Right hindlimb (tissue), 1 donor: ENCODE results near the gene SOX5.
"Not testable (repeated sequence)": the region's sequence is repeated elsewhere in the genome, so short reads cannot be mapped to it uniquely, and the experiment has no call there.

ENCODE experiments used
- DNase-seq: peaks from one replicate; pipeline ENCODE4 v3.0.0-alpha.2; 2018

The SOX5 gene

DNA sequence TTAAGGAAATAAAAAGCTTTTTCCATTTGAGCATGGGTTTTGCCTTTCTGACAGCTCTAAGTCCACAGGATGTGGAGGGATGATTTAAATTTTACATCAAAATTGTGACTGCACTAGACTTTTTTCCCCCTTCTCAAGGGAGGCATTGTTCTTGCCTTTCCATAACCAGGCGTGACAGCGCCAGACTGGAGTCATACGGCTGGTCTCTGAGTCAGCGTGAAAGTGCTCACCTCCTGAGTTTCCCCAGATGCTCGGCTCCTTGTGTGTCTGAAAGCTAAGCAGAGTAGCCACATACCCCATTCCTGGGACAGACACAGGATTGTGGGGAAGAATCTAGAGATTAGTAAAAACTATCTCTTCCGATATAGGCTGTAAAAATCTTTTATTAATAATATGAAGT is 43.1 kb downstream of the SOX5 start:
- peak; percentile 25 for DNase-seq

DNA sequence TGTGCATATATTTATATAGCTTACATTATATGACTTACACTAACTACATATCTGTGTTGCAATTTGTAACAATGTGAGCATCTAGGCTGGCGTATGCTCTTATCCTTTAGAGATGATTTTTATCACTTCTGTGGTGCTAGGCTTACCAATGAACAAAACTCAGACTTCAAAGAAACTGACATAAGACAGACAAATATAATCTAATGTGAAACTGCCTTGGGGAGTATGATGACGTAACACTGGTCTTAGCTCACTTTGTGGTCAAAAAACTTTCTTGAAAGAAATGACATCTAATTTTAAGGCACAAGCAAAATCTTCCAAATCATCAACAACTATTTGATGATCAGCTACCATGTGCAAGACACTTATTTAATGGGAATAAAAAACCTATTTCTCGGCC is 50.0 kb downstream of the SOX5 start:
- DNase-seq, result no peak

DNA sequence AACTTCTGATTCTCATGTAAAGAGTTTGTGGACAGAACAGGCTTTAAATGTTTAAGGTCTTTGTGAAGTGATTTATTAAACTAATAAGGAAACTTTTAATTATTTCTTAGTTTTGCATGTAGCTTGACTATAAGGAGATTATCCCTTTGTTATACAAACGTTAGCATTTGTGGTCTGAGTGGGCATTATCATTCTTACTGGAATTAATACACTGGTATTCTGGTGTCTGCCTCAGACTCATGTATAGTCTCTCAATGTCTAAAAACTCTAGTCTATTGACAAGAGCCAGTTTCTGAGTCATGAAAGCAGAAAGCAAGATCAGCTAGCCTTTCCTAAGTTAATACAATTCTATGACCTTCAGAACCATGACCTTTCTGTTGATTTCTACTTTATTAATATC is 51.3 kb downstream of the SOX5 start:
- no peak for DNase-seq

DNA sequence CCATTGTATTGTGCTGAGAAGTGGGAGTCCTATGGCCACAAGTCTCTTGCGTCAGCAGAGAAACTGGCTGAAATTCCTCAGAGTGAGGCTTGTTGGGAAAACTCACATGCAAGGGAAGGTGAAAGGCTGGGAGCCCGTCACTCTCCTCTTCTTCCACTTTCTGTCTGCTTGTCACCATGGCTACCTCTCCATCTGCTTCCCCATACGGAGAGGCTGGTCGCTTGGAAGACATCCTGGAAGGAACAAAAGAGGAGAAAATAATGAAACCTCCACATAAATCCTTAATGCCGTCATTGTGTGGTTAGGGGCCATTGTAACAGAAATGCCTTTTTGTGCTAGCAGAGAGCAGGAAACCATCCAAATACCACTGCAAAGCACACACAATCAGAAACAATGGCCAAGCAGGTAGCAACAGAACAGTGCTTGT is 53.7 kb downstream of the SOX5 start:
- DNase-seq, result peak; percentile 15

DNA sequence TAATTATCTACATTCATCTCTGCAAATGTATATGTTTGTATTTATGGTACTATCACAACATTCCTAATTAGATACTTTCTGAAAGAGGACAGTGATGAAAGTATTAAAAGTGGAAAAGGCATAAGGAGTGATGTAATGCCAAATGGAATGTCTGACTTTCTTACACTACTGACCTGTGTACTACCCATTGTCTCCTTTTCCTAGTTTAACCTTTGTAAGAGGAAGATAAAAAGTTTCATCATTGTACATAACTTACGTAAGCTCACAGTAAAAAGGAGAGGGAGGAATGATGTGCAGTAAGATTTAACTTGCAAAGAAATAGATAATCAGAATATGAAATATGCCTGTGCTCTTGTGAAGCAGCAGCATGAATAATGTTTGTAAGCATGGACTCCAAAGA is 55.9 kb downstream of the SOX5 start:
- DNase-seq, result no peak

DNA sequence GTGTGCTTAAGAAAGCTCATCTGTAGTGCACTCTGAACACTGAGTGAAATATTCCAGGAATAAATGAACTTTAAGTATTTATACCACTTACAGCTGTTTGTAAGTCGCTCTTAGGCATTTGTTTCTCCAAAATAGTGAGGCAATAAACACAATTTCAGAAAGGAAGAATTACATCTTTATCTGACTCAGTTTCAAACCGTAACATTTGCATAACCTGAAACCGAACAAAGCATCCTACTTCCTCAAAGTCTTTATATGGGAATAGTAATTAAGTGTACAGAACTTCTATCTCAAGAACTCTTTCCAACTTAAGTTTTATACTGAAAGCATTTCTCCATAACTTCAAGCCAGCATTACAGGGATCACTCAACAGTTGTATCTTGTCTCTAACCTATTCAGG is 58.4 kb downstream of the SOX5 start:
- DNase-seq, result no peak

DNA sequence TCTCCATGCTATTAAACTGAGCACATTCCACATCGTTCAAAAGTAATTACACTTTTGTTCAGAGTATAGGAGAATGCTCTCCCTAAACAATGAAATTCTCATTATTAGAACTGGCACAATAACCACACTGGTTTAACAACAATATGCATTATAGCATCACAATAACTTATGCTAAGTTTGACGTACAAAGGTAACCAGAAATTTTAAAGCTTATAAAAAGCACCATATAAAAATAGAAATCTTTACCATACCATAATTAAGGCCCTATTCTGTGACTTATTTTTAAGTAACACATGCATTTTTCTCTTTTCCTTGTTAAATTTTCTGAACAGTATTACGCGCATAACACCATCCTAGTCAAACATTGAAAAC is 60.4 kb downstream of the SOX5 start:
- no peak for DNase-seq

DNA sequence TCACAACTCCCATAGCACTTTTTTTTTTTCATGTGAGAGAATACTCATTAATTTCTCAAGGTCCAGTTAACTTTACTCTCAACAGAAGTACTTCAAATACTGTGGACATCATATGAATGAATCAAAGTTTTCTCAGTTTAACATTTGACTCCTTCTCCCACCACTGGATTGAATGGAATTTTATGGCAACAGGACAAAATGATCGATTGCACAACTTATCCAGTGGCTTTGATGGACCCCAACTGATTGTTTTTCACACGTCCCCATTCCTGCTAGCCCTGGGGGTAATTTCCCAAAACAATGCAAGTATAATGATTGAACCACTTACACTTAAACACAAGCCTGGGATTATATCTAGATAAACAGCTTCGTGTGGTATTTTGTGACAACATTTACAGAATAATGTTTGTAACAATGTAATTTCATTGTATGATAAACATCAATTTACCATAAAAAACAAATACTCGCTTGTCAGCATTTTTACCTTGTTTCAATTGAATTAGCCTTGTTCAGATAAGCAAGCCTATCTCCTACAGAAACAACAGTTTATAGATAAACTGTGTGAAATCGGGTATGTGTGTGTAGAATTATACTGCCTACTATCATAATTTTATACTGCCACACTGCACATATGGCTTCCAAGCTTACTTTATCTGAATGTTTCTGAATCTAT is 60.9 kb downstream of the SOX5 start:
- DNase-seq, result no peak

DNA sequence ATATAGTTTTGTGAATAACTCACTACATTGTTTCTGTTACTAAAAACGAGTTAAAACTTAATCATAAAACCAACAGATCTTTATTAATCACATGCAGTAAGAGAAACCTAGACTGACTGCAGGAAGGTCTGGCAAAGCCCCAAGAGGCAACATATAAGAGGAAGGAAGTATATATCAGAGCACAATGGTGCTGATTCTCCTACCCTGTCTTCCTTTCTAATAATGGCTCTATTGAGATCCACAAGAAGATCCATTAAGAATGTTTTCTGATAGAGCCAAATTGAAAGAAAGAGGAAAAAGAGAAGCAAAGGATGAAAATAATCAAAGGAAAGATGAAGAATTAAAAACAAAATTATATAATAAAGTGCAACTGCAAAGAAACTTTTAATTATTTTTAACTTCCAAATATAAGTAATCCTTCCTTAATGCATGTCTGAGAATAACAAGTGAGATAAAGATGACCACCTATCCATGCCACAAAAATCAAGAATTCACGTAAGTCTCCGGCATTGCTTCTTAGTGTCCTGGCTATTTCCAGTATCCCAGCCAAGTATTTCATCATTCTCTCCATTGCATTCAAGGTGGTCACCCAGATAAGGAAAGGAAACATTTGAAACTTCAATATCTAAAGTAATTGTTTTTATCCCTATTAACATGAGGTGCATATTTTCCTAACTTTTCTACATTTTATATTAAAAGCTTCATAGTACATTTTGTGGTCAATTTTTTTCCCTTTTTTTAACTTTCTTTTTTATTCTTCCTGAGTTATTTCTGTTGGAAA is 62.2 kb downstream of the SOX5 start:
- DNase-seq, result no peak

DNA sequence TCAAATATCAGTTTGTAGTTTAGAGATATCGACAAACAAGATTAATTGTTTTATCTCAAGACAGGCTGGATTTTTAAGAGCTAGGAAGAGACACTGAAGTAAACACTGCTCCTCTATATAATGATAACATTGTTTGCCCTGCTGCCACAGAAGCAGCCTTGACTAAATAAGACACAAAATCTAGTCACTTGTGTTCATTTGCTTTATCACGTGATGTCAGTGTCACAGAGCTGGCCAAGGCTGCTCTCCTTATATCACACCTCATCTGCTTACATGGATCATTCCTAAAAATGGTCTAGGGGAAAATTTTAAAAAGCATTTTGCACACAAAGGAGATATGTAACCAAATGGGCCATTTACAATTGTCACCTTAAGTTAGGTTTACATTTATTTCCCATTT is 64.1 kb downstream of the SOX5 start:
- no peak for DNase-seq

DNA sequence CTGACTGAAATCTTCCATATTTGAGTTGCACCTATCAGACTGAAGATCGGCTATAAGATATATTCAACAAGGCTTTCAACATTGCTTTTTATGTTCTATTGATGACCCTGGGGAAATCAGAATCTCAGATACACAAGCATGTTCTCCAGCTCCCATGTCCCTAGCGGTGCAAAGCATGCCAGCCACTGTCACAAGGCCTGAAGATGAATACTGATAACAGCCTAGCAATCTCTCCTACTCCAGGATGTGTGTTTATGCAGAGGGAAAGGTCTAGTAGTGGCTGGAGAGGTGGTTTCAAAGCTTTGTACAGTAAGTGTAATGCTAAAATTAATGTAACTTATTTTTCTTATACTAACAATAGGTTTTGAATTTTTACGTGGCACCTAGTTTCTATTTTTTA is 64.6 kb downstream of the SOX5 start:
- DNase-seq, result no peak

DNA sequence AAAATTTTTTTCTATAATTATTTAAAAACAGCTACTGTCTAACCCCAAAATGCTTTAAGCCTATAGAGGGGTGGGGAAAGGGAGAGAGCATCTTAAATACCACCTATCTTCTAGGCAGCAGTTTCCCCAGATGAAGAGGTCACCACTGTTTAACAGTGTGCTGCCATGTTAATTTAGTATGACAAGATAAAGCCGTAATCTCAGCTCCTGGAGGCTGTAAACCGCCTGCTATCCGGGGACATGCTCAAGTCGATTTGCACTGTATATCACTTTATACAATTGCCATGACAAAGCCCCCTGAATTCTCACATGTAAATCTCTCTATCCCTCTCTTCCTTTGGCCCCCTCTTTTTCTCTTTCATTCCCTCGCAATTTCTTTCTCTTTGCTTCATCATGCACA is 68.5 kb downstream of the SOX5 start:
- no peak for DNase-seq

DNA sequence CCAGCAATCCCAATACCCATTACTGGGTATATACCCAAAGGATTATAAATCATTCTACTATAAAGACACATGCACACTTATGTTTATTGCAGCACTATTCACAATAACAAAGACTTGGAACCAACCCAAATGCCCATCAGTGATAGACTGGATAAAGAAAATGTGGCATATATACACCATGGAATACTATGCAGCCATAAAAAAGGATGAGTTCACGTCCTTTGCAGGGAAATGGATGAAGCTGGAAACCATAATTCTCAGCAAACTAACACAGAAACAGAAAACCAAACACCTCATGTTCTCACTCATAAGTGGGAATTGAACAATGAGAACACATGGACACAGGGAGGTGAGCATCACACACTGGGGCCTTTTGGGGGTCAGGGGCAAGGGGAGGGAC is 72.9 kb downstream of the SOX5 start:
- not testable (repeated sequence) for DNase-seq

DNA sequence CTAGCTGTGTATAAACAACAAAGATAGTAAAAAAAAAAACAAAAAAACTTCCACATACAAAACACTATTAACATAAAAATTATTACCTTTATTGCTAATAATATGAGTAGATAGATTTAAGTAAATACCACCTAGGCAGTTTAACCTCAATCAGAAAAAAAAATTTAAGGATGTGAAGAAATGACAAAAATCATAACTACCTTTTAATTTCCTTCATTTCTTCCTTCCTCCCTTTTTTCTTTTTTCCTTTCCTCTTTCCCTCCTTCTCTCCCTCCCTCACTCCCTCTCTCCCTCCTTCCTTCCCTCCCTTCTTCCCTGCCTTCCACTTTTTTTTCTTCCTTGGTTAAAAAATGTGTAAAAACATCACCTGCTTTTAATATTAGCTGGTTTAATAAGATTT is 81.7 kb downstream of the SOX5 start:
- no peak for DNase-seq

DNA sequence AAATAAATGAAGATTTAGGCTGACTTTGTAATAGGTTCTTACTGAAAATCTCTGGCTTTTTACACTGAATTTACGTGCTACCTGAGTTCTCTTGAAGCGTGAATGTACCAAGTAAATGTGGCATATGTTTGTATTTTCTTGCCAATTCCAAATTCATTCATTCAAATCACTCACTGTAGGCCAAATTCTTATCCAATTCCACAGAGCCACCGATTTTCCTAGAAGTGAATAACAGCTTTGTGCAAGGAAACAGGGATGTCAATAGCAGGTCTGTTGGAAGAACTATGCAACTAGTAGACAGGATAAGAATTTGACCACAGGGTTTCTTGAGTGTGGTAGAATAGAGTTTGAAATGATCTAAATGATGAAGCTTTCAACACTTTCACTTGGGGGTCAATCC is 86.8 kb downstream of the SOX5 start:
- DNase-seq, result no peak

DNA sequence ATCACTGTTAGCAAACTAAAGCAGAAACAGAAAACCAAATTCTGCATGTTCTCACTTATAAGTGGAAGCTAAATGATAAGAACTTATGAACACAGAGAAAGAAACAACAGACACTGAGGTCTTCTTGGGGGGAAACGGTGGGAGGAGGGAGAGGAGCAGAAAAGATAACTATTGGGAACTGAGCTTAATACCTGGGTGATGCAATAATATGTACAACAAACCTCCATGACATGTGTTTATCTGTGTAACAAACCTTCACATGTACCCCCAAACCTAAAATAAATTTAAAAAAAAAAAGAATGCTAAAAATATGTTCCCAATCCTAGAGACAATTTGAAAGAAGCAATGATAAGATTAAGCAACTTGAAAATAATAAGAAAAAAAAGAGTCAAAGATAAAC is 89.5 kb downstream of the SOX5 start:
- no peak for DNase-seq

DNA sequence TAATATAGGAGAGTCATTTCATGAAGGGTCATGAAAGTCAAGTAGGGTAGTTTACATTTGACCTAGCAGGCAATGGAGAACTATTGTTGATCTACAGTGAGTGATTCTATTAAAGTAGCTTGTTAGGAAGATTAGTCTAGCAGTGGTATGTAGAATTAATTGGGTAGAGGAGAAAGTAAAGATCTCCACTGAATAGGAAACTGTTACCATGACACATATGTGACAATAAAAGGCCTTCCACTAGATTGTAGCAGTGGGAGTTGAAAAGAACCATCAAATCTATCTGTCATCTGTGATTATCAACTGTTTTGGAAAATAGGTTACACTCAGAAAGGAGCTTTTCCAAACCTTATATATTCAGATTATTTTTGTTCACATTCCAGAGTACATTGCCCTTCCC is 92.3 kb downstream of the SOX5 start:
- DNase-seq, result no peak

DNA sequence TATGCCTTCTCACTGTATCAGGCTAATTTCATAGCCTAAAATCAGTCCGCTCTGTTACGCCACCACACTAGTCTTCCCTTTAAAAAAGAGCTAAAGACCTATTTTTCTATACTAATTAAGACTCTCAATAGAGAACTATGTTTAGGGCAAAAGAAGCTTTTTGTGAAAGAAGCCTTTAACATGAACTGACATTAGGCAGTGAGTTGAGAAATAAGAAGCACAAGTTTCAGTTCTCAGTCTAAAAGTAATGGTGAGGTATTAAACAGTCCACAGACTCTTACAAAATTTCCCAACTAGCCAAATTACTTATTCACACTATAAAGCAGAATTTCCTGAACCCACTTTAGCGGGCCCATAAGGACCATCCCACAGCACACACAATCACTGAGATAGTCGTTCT is 93.7 kb downstream of the SOX5 start:
- DNase-seq, result no peak

DNA sequence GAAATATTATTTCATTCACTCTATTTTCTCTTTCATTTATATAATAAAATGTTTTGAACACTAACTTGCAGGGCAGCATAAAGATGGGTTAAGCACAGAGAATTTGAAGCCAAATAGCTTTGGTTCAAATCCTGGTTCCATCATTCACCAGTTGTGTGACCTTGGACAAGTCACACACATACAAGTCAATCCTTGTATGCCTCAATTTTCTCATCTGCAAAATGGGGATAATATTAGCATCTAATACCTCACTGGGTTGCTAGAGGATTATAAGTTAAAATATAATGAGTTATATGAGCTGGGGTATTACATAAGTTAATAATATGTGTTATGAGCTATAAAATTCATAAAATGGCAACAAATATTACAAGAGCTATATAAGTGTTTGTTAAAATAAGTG is 94.9 kb downstream of the SOX5 start:
- DNase-seq, result no peak

DNA sequence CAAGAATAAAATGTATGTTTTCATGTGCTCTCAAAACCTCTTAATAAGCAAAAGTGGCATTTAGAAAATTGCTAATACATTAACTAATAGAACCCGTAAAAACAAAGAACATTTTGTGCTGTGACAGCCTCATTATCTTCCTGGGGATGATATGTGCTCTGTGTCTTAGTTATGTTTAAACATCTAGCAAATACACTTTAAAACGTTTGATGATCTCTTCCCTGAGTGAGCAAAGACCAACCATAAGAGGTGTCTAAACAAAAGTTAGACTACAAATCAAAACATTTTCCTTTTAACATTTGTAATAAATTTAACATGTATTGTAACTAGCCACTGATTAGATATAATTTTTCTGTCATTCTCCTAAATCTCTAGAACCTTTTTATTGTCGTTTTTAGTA is 95.8 kb downstream of the SOX5 start:
- DNase-seq, result no peak

DNA sequence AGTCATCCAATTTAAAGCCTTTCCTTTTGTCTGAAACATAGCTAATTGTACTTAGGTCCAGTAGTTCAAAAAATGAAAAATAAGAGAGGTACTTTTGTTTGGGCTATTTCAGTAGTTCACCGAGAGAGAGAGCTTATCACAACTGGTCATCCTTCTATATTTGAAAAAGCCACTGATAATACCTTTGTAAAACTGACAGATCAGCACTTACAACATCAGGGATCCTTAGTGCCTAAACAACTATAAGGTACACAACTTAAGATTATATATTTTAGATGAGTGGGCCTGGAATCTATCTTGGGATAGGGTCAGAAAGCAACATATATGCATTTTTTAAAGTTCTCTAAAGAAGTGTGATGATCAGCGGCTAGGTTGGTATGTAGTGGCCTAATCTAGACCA is 97.9 kb downstream of the SOX5 start:
- no peak for DNase-seq

DNA sequence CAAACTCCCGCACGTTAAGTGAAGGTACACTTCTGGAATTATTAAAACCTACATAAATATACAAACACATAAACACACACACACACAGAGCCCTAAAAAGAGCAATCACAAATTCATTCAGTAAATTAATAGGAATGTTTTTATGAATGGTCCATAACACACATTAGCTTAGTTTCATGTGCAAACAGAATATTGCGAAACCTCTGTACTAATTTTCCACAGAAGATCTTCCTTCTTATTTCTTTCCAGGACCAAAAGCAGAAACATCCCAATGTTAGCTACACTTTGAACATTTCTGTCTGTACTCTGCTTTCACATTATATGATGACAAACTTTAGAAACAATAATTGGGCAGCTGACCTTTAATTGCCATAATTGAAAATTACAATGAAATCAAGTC is 101.6 kb downstream of the SOX5 start:
- DNase-seq, result no peak

DNA sequence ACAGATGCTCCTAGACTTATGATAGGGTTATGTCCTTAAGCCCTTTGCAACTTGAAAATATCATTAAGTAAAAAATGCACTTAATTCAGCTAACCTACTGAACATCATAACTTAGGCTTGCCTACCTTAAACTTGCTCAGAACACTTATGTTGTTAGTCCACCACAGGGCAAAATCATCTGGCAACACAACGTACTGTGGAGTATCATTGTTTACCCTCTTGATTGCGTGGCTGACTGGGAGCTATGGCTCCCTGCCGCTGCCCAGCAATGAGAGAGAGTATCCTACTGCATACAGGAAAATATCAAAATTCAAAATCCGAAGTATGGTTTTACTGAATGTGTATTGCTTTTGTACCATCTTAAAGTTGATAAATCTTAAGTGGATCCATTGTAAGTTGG is 105.5 kb downstream of the SOX5 start:
- DNase-seq, result no peak

DNA sequence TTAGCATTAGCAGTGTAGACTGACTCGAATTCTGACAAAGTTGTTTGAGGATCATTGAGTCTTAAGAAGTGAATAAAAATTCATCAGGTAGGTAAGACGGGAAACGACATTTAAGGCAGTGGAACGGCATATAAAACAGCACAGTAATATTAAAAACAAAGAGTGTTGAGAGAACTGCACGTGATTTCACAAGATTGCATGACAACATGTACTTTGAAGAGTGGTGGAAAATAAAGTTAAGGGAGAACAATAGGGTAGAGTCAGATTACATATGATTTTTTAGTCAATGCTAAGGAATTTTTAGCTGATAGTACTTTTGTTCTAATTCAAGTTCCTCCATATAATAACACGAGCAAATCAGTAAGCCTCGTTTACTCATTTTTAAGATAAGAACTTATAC is 115.4 kb downstream of the SOX5 start:
- DNase-seq, result no peak

DNA sequence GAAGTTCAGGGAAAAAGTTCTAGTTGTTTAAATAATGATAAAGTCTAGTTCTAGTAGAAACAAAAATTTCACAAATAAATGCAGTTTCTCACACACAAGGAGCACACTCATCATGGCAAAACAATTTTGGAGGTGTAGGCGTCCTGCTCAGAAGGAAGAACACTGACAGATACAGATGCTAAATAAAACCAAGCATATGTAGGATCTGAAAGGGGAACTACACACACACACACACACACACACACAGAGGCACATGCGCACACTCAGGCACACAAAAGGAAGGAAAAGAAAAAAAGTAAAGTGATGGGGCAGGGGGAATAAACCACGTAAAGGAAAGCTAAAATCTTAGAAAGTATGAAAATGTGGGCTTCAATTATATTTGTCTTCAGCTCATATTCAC is 117.7 kb downstream of the SOX5 start:
- DNase-seq, result no peak
